Inflammatory macrophage treated with lipopolysaccharide for 1 hour (primary cell): ENCODE measurements around the gene PCDH9.
"Not testable (repeated sequence)": the region's sequence is repeated elsewhere in the genome, so short reads cannot be mapped to it uniquely, and the experiment has no call there.

Experiments
- DNase-seq, 2 donors: peaks; one replicate each; pipeline ENCODE4 v3.0.0-alpha.2; 2020 to 2022

Gene PCDH9

GRCh38 chr13:66624302-66624701 is 605.8 kb downstream of the PCDH9 start:
- DNase-seq: no peak

GRCh38 chr13:66623129-66623820 is 606.9 kb downstream of the PCDH9 start:
- no peak for DNase-seq

- DNase-seq: not testable (repeated sequence)
Observed at GRCh38 chr13:66621906-66622447, 608.2 kb downstream of the PCDH9 start.

DNA sequence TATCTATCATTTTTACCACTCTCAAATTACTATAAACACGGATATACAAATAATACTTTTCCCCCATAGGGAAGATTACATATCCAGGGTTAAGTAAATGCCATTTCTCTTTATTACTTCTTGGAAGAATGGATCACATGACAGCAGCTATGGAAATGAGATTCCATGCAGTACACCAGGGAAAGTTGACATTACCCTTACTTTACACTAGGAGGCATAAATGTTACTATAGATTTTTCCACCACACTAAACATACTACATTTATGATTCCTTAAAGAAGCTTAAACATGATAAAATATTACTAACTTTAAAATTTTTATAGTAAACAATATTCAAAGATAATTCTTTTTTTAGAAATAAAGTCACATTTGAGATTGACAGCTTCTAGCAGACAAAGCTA is 611.4 kb downstream of the PCDH9 start:
- peak in 1 of 2 donors; percentile 8 for DNase-seq

GRCh38 chr13:66617786-66618185 is 612.4 kb downstream of the PCDH9 start:
- no peak for DNase-seq

- DNase-seq: no peak
Observed at GRCh38 chr13:66612983-66613382, 617.2 kb downstream of the PCDH9 start.

DNA sequence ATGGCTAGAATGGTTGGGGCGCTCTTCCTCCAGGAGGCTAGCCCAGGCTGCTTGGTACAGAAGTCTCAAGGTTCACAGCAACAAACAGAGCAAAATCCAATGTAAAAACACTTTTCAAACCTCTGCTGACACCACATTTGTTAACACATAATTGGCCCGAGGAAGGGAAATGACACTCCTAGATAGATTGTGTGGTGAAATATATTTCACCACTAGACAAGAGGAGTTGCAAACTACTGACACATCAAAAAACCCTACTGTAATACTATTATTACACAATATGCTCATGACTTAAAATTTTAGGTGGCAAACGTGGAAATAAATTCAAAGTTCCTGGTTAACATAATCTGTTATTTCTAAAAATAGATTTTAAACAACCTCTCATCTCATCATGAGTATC is 643.6 kb downstream of the PCDH9 start:
- peak; percentile 48 to 63 for DNase-seq

DNA sequence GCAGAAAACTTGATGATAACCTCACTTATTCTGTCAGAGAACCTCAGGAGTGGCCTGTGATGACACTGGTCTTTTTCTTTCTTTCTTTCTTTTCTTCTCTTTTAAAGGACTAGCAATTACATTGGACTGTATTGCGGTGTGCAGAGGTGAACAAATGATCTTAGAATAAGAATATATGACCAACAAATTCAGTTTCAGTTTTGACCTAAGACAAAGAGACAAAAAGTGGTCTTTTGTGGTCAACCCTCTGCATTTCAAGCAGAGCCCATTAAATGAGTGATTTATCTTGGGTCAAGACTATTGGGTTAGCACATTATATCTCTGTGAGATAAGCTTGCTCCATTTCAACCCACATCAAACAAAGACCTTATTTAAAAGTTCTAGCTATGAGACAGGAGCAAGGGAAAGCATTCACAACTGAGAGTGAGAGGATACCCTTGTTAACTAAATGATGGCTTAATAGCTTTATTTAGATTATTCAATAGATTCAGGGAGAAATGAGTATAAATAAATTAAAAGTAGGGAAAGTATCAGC is 644.4 kb downstream of the PCDH9 start:
- DNase-seq: no peak

- DNase-seq: no peak
Observed at GRCh38 chr13:66581675-66582074, 648.5 kb downstream of the PCDH9 start.

- DNase-seq: no peak
Observed at GRCh38 chr13:66578305-66578704, 651.8 kb downstream of the PCDH9 start.

DNA sequence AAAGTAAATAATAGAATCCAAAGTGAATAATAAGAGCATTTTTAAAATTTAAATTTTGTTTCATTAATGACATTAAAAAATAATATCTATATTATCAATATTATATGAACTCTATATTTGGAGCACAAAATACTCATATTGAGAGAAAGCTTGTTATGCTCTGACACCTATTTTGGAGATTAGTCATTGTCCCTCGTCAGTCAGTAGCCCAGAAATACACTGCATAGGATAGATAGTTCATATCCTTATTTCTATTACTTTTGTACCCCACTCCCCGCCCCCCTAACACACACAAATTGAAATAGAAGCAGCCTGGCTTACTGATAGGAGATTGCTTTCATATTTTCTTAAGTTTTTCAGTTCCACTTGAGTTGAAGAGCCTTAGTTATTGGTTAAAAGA is 652.8 kb downstream of the PCDH9 start:
- DNase-seq: no peak

- no peak for DNase-seq
Observed at GRCh38 chr13:66576381-66576780, 653.8 kb downstream of the PCDH9 start.

DNA sequence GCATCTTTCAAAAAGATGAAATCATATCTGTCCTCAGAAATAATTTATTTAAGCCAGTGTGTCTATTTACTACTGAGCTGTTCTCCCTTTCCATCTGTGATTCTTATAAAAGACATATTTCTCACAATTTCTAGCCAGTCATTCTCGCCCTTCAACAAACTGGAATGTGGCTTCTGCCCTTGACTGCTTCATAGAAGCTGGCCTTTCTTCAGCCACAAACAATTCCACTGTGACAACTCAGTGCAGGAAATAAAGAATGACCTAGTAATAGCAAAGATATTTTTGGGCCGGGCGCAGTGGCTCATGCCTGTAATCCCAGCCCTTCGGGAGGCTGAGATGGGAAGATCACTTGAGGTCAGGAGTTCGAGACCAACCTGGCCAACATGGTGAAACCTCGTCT is 655.5 kb downstream of the PCDH9 start:
- no peak for DNase-seq

DNA sequence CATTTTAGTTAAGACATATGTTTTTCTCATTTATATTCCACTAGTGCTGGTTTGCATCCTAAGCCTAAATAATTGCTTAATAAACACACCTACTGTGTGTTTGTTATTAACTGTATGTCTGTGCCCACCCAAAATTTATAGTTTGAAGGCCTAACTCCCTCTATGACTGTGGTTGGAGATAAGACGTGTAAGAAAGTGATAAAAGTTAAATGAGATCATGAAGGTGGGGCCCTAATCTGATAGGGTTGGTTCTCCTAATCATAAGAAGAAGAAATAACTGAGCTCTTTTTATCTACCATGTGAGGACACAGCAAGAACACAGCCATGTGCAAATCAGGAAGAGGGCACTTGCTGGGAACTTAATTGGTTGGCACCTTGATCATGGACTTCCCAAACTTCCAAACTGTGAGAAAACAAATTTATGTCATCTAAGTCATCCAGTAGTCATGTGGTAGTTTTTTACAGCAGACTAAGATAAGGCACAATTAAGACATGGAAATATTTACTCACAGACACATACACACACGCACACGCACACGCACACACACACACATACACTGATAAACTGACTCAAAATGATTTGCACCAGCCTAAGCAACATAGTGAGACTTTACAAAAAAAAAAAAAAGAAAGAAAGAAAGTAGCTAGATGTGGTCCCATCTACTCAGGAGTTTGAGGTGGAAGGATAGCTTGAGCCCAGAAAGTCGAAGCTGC is 662.1 kb downstream of the PCDH9 start:
- DNase-seq: no peak

- no peak for DNase-seq
Observed at GRCh38 chr13:66565279-66565678, 664.9 kb downstream of the PCDH9 start.

DNA sequence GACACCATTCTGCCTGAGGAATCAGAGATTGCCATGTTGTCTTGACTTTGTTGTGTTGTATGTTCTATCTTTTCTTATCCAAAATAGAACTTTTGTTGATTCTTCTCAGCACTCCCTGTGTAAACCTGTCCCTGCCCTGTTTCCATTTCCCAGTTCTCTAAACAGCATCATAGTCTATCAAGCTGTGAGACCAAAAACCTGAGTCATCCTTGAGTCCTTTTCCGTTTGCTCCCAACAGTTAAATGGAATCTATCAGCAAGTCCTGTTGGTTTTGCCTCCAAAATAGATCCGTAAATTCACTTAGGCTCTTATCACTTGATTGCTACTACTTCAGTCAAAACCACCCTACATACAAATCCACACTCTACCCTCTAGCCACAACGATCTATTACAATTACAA is 667.1 kb downstream of the PCDH9 start:
- no peak for DNase-seq

GRCh38 chr13:66562054-66562453 is 668.1 kb downstream of the PCDH9 start:
- DNase-seq: no peak

DNA sequence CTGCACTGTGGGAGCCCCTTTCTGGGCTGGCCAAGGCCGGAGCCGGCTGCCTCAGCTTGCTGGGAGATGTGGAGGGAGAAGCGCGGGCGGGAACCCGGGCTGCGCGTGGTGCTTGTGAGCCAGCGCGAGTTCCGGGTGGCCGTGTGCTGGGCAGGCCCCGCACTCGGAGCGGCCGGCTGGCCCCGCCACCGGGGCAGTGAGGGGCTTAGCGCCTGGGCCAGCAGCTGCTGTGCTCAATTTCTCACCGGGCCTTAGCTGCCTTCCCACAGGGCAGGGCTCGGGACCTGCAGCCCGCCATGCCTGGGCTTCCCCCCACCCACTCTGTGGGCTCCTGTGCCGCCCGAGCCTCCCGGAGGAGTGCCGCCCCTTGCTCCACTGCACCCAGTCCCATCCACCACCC is 669.1 kb downstream of the PCDH9 start:
- DNase-seq: no peak

DNA sequence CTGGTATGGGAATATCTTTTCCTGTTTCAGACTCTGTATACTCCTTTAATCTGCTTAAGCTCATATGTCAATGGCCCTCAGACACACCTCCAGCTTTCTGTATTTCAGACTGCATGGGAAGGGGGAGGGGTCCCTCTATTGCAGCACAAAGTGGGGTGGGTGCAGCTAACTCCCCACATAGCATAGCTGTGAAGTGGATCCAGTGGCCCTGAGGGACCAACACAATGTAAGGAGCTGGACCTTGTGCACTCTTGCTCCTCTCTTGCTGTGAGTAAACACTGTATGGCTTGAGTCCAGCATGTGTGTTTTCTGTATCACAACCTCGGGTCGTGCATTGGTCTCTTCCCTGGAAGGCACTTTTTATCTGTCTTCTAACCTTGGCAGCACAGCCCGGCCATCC is 669.9 kb downstream of the PCDH9 start:
- DNase-seq: no peak

- DNase-seq: no peak
Observed at GRCh38 chr13:66559093-66559492, 671.0 kb downstream of the PCDH9 start.

GRCh38 chr13:66558506-66558905 is 671.6 kb downstream of the PCDH9 start:
- peak; percentile 3 to 22 for DNase-seq

- no peak for DNase-seq
Observed at GRCh38 chr13:66557357-66557756, 672.8 kb downstream of the PCDH9 start.

DNA sequence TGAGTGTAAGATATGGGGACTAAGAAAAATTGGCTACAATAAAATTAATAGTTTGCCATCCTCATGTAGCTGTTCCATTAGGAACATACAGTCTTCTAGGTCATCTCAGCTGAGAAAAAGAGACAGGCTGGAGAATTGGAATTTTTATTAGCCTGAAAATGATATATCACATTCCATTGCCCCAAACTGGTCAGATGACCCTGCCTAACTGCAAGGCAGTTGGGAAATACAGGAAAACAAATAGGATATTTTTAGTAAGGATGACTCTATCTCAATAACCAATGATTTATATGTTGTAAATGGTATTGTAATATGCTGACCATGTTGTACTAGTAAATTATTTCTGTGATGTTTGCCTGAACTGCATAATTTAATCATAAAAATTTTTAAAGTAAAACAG is 673.8 kb downstream of the PCDH9 start:
- DNase-seq: no peak

DNA sequence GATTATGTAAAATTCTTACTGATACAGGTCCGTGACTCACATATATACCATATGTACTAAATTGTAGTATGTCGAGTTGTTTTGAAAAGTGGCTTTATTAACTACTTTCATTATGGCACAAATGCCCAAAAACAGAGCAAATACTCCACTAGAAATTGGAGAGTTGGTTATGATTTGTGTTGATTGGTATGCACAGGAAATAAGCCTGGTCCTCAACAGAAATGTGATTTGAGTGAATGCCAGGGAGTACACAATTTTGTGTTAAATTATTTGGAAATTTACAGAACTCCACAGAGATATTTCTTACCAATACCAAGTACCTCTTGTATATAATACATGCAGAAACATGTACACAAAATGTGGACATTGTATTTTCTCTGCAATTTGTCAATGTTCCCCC is 676.7 kb downstream of the PCDH9 start:
- no peak for DNase-seq
